ENCODE measurements around the gene SNRPE.

DNA sequence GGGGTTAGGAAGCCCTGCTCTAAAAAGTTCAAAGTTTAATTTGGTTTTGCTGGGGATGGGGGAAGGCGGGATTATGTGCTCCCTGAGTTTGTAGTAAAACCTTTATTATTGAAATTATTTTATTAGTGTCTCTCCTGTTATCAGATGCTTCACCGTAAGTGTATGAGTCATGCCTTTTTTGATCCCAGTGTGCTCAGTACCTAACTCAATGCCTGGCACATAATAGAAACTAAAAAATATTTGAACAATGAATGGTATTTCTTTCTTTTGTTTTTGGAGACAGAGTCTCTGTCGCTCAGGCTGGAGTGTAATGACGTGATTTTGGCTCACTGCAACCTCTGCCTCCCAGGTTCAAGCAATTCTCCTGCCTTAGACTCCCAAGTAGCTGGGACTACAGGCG lies 6.4 kb downstream of the SNRPE start:
- TF ChIP-seq, protein P1, sequence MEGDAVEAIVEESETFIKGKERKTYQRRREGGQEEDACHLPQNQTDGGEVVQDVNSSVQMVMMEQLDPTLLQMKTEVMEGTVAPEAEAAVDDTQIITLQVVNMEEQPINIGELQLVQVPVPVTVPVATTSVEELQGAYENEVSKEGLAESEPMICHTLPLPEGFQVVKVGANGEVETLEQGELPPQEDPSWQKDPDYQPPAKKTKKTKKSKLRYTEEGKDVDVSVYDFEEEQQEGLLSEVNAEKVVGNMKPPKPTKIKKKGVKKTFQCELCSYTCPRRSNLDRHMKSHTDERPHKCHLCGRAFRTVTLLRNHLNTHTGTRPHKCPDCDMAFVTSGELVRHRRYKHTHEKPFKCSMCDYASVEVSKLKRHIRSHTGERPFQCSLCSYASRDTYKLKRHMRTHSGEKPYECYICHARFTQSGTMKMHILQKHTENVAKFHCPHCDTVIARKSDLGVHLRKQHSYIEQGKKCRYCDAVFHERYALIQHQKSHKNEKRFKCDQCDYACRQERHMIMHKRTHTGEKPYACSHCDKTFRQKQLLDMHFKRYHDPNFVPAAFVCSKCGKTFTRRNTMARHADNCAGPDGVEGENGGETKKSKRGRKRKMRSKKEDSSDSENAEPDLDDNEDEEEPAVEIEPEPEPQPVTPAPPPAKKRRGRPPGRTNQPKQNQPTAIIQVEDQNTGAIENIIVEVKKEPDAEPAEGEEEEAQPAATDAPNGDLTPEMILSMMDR (conservative IDR thresholded peaks at IDR 0.05; ENCODE audit: low read length), result no peak
- no peak for TF ChIP-seq EZH2phosphoT487 (IDR thresholded peaks at IDR 0.05; ENCODE audit: borderline replicate concordance)

Measured in Loucy (cell line).